GM19193 (cell line): ENCODE data around the gene ECE1.

ENCODE experiments used
- POLR2A ChIP-seq: IDR thresholded peaks from 4 replicates; pipeline ENCODE4 v1.6.1; 2011; ENCODE audit not compliant: insufficient read depth, insufficient read length; ENCODE audit errors: extremely low read depth

The ECE1 gene

DNA sequence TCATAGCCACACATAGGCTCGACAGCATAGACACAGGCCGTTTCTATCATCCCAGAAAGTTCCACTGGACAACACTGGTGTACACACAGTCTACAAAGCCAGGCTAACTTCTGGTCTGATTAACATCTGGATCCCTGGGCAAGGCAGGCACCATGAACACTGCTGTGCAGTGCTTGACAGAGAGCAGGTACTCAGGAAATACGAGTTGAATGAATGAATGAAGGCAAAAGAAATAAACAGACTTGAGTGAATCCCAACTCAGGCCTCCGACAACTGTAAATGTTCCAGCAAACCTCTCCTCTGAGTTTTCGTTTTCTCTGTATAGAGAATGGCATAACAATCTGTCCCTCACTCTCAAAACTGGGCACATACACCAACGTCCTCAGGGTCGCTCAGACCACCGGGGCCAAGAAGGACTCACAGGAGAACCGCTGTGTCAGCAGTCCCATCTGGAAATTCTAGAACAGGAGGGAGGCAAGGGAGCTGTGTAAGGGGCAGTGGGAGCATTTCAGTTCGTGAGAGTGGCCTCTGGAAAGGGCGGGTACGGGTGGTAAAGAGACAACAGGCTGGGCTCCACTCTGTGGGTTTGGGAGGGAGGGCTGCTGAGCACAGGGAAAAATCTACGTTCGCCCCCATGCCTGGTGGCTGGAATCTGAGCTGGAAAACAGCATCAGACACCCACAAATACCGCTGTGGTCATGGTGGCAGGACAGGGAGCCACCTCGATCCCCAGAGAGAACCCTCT is 15.1 kb upstream of the ECE1 start:
- TF ChIP-seq POLR2A = no peak

DNA sequence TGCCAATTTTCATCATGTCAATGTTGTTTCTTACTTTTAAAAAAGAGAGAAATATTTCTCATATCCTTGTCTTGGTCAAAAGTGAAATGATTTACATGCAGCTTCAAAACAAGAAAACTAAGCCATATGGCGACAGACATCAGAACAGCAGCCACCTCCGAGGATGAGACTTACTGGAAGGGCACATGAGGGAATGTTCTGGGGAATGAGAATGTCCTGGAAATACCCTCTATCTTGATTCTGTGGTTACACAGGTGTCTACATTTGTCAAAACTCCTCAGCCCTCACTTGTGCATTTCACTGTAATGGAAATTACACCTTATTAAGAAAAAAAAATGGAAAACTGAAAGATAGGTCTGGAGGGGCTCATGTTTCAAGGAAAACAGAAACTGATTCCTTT is 14.2 kb upstream of the ECE1 start:
- TF ChIP-seq POLR2A = no peak

DNA sequence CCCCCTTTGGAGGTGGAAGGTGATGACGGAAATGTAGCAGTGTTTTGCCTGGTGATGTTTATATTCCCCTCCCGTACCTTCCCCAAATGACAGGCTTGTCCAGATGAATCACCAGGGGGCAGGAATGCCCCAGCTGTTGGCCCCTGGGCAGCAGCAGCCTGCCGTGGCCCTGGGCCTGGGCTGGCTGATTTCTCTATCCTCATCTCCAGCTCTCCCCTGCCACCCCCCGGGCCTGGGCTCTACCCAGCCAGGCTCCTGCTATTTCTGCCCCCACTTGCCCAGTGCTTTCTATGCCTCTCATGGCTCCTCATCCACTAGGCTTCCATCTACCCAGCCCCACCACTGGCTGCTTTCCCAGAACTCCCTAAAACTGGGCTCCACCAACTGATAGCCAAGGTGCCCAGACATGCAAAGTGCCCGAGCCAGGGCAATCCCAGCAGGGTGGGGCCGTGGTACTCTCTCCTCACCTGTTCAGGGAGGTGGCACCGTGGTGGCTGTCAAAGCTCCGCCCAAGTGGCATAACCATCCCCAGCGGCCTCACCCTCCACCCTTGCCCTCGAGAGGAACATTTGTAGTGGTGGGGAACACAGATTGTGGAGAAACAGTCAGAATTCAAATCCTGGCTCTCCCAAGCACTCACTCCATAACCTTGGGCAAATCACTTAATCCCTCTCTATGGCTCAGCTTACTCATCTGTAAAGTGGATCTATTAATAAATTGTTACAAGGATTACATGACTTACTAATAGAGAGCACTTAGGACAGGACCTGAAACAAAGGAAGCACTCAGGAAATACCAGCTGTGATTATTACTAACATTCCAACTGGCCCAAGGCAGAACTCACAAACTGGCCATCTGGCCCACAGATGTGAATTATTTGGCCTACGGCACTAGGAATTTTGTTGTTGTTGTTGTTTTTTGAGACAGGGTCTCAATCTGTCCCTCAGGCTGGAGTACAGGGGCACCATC is 12.8 kb upstream of the ECE1 start:
- no peak for TF ChIP-seq POLR2A

DNA sequence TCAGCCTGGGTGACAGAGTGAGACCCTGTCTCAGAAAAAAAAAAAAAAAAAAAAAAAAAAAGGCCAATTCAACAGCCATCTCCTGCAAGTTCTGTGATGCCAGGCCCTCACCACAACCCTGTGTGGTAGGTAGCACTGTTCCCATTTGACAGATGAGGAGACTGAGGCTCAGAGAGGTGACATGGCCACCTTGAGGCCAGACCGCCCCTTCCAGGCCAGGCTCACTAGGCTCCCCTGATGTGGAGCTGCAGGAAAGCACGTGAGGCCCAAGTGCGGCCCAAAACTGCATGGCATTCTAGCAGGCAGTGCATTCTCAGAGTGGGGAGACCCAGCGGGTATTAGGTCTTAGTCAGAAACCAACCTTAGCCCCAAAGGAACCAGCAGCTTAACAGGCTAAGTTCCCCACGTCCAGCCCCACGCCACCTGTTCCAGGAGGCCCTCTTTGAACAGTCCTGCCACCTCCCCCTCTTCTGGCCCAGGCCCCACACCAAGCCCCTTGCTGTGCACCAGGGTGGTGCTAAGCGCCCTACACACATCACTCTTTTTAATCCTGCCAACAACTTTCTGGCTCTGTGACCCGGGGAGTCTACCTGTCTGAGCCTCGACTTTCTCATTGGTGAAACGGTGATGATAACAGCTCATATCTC is 11.7 kb upstream of the ECE1 start:
- TF ChIP-seq POLR2A = no peak

DNA sequence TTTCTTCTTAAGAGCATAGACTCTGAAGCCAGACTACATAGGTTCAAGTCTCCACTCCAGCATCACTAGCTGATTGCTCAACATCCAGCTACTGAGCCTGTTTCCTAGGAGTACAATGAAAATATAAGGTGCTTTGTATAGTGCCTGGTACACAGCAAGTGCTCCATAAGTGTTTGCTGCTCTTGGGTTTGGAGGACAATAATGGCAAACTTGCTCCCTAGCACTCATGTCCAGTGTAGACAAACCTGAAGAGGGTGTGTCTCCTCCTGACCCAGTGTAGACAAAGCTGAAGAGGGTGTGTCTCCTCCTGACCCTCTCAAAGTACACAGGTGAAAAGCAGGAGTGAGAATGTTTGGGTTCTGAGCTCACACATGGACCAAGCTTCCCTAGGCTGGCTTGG is 10.5 kb upstream of the ECE1 start:
- TF ChIP-seq POLR2A = no peak

DNA sequence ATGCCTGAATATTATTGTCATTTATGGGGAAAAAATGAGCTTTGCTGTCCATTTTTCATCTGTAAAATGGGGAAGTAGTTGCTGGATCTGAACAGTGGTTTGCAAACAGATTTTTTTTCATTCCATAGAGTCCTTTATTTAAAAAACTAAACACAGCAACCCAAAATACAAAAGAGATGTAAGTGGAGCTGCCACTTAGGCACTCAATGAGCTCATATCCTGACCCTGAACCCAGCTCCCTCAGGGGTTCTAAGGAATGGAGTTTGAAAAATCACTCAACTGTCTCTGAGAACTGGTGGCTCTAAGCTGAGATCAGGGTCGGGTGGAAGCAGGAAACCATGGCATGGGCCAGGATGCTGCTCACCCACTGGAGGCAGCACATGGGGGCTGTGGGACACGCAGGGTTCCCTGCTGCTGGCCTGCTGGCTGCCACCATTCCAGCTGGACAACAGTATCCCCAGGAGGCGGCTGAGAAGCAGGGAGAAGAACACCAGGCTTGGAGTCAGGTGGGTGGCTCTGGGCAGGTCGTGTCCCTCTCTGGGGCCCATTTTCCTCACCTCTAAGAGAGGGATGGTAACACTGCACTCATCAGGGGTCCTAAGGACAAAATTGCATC is 9.6 kb upstream of the ECE1 start:
- TF ChIP-seq POLR2A = no peak

DNA sequence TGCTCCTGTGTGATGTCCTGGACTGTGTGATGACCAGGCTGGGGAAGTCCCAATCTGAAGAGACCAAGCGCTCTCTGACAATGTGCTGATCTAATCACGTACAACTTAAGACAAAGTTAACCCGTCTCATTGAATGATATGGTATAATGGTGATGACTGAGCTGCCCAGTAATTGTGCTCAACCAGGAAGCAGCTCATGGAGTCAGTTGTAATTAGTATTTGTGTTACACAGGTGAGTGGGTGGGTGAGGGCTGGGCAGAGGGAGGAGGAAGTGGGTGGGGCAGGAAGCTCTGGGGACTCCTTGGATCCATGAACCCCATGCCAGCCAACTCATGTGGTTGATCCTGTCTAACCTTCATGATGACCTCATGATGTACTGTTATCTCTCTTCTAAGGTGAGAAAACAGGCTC is 8.7 kb upstream of the ECE1 start:
- no peak for TF ChIP-seq POLR2A

DNA sequence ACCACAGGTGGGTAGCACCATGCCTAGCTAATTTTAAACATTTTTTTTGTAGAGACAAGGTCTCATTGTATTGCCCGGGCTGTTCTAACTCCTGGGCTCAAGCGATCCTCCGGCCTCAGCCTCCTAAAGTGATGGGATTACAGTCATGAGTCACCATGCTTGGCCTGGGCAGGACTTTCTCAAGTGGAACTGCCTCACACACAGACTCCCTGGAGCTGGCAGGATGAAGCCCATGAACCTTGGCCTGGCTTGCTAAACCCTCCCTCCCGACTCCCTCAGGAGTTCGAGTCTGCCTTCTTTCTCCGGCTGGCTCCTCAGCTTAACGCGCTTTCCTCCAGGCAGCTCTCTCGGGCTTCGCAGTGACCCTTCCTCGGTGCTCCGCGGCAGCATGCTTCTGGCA is 7.7 kb upstream of the ECE1 start:
- TF ChIP-seq POLR2A = no peak

DNA sequence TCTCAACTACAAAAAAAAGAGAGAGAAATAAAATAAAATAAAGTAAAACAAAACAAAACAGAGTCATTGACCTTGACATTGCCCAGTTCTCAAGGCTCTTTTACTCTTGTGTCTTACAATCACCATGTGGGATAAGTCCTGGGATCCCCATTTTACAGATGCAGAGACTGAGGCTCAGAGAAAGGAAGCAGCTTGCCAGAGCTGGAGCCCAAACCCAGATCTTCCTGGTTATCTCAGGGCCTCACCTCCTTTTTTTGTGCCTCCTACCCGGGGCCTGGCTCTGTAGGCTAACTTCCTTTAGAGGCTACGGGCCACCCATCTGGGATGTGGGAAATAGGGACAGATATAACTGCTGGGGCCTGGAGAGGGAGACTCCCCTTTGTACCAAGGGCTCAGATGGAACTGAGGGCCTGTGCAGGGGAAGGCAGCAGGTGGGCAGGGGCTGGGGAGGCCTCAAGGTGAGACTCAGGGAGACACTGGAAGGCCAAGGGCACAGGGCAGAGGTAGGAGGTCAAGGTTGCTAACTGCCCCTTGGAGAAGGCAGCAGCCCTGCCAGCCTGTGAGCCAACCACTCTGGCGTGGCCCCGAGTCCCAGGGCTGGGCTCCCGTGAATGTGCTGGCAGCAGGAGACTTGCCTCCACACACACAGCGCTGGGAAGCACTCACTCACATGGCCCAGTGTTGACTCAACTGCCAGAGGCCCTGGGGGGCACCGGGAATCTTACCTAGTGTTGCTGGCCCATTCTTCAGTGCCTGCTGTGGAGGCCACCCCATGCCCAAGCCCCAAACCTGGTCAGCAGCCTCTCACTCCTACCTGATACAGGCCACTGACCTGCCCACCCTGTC is 6.5 kb upstream of the ECE1 start:
- TF ChIP-seq POLR2A = no peak

DNA sequence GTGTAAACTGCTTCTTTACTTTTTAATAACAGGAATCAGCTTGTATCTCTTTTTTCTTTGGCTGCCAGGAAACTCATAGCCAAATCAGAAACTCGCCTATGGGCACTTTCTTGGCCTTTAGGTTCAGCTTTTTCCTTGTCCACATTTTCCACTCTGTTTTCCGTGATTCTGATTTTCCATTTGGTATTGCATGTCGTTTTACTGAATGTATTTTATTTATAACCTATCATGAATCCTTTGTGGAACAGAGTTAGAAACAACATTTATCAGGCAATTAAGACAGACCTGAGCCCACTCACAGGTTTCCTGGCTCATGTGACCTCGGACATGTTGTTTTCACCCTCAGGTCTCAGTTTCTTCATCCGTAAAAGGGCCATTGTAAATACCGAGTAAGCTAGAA is 5.3 kb upstream of the ECE1 start:
- TF ChIP-seq POLR2A = no peak

DNA sequence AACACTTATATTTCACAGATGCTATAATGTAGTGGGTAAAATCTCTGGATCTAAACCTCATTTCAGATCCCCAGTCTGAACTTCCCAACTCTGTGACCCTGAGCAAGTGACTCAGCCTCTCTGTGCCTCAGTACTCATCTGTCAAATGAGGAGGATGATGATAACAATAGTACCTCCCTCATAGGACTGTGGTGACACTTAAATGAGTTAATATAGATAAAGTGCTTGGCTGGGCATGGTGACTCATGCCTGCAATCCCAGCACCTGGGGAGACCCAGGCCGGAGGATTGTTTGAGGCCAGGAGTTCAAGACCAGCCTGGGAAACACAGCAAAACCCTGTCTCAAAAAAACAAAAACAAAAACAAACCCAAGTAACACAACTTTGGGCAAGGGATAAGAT is 4.7 kb upstream of the ECE1 start:
- TF ChIP-seq POLR2A = no peak

DNA sequence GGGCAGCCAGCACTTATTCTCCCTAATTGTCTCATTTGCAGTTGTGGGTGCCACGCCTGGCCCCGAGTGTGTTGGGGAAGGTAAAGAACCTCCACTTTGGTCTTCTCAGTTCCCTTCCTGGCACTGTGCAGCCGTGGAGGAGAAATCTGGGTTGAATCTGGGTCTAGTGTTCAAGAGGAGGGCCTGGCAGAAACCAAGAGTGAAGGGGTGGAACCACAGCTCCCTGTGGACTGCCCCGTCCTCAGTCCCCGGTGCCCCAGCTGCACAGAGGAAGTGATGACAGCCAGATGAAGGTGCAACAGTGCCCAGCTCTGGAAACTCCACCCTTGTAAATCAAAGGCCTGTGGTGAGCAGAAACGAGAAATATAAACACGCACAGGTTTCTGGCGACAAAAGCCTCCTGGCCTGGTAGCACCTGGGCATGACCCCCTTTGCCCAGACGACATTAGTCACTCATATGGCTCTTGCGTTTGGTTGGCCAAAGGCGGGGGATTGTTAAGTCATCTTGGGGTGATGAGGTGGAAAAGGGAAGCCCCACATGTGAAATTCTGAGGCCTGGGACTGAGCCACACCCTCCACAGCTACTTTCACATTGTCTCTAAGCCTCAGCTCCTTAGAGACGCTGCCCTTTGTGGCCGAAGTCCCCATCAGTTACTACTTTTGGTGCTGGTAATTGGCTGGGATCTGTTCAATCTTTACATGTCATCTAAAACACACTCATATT is 4.2 kb upstream of the ECE1 start:
- TF ChIP-seq POLR2A = peak; percentile 31

DNA sequence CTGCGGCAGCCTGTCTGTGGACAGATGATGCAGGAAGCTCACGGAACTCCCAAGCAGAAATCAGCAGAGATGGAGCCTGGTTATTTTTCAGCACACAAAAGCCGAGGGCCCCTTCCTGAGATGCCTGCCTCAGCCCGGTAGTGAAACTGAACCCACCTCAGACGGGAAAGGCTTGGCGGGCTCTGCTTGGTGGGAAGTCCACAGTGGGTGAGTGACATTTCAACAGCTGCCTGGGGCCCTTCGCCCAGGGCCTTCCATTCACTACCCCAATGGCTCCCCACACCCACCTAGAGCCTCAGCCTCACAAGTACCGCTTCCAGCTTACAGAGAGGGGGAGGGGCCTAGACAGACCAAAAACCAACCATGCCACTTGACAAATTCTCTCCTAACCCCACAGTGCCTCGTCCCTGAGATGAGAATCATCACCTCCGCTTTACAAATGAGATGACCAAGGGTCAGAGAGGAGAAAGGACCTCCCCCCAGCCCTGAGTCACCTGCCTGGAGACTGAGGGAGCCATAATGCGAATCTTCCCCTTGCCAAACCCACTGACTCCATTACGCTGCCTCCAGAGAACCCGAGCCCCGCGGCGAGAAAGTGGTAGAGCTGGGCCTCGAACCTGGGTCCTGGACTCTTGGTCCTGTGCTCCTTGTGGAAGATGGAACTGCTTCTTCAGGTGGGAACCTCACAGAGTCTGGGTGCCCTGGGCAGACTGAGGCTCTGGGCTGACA is 3.4 kb upstream of the ECE1 start:
- peak; percentile 2 for TF ChIP-seq POLR2A

DNA sequence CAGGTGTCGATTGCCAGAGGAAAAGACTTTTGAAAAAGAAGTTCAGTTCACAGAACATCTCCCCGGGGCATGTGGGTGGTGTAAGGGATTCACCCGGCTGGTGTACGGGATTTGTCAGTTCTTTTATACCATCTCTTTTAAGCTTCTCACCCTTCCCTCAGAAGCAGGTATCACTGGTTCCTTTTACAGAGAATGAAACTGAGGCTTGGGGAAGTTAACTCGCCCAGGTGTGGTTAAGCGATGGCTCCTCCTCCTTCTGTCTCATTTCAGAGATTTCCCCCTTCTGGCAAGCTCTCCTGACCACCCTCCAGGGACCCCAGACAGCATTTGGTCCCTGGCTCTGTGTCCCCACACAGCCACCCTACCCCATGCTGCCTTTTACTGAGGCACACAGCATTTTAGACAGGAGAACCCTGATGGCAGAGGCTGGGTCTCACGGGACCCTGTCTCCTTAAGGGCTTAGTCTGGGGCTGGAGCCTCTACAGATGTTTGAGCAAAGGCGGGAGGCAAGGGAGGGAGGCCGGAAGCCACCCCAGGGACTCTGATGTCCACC is 2.8 kb upstream of the ECE1 start:
- TF ChIP-seq POLR2A = no peak
